ENCODE data around the gene KL. TPM values are rescaled to one million over a fixed set of nuclear protein-coding genes. Genes with fewer than 3 reads are reported as not detected.

KL gene
- polyA plus RNA-seq, 4 donors: 38.9 to 57.1 (median 50.0) TPM

DNA sequence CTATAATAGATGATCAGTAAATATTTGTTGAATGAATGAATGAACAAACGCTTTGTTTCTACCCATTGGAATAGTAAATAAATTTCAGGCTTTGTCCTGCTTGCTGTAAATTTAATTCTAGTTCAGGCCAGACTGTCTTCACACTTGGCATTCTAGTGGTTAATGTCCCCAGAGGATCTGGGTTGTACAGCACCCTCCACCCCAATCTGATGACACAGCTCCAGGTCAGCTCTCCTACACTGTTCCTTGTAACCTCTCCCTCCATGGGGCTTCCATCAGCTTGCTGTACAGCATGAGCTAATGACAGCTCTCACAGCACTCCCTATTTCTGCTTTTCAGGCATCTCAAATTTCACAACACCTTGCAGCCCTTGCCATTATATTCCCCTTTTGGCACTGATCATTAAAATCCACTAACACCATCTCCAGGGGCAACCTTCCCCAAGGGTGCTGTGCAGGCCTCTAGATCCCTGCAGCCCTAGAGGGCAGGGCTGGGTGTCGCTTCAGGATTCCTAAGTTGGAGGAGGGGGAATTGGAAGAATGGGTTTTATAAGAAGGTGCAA is 12.7 kb upstream of the KL start:
- DNase-seq (ENCODE audit: low read depth in 4 of 4, low spot score in 2 of 4): no peak

DNA sequence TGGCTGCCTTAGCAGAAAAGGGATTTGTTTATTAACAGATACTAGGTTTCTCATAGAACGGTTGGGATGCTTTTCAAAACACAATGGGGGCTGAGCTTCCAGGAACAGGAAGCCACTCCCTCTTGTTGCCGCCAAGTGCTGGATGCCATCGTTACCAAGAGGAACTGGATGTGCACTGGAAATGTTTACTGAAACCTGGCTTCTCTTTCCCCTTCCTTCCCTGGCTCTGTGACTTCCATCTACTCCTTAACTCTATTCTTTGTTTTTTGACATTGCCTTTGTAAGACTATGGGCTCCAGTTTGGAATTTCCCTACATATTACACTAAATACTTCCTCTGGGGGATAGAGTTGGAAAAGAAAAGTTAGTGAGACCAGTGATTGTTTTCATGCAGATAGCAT is 11.7 kb upstream of the KL start:
- no peak for DNase-seq (ENCODE audit: low read depth in 4 of 4, low spot score in 2 of 4)

DNA sequence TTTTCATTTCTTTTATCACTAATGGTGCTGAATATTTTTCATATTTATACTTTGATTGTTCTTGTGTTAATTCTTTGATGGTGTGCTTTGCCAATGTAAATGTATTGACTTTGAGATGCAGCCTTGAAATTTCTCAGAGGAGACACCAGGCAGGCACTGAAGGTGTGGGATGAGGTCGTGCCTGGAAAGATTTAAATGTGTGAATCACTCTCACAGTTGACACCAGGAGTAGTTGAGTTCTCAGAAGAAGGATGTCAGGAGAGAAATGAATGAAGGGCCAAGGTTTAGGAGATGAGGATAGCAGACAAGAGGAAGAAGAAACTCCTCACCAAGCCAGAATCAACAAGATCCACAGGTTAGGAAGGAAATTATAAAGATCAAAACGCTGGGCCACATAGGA is 10.1 kb upstream of the KL start:
- DNase-seq (ENCODE audit: low read depth in 4 of 4, low spot score in 2 of 4): no peak

- DNase-seq (ENCODE audit: low read depth in 4 of 4, low spot score in 2 of 4): no peak
Measured at GRCh38 chr13:33006638-33007037, 9.6 kb upstream of the KL start.

GRCh38 chr13:33007237-33007636 is 9.0 kb upstream of the KL start:
- no peak for DNase-seq (ENCODE audit: low read depth in 4 of 4, low spot score in 2 of 4)

GRCh38 chr13:33007950-33008349 is 8.3 kb upstream of the KL start:
- no peak for DNase-seq (ENCODE audit: low read depth in 4 of 4, low spot score in 2 of 4)

- no peak for DNase-seq (ENCODE audit: low read depth in 4 of 4, low spot score in 2 of 4)
Measured at GRCh38 chr13:33008946-33009722, 7.1 kb upstream of the KL start.

- DNase-seq (ENCODE audit: low read depth in 4 of 4, low spot score in 2 of 4): no peak
Measured at GRCh38 chr13:33011828-33012470, 4.3 kb upstream of the KL start.

- no peak for DNase-seq (ENCODE audit: low read depth in 4 of 4, low spot score in 2 of 4)
Measured at GRCh38 chr13:33014291-33014690, 1.9 kb upstream of the KL start.

GRCh38 chr13:33015241-33015668 is 968 bp upstream of the KL start:
- DNase-seq (ENCODE audit: low read depth in 4 of 4, low spot score in 2 of 4): no peak

GRCh38 chr13:33015791-33016323 is 366 bp upstream of the KL start:
- DNase-seq (ENCODE audit: low read depth in 4 of 4, low spot score in 2 of 4): no peak

- DNase-seq (ENCODE audit: low read depth in 4 of 4, low spot score in 2 of 4): no peak
Measured at GRCh38 chr13:33017323-33017929, 1.2 kb downstream of the KL start.

- DNase-seq (ENCODE audit: low read depth in 4 of 4, low spot score in 2 of 4): no peak
Measured at GRCh38 chr13:33018886-33019285, 2.7 kb downstream of the KL start.

GRCh38 chr13:33022986-33023385 is 6.8 kb downstream of the KL start:
- DNase-seq (ENCODE audit: low read depth in 4 of 4, low spot score in 2 of 4): no peak

- no peak for DNase-seq (ENCODE audit: low read depth in 4 of 4, low spot score in 2 of 4)
Measured at GRCh38 chr13:33025220-33025744, 9.1 kb downstream of the KL start.

GRCh38 chr13:33026489-33027152 is 10.4 kb downstream of the KL start:
- DNase-seq (ENCODE audit: low read depth in 4 of 4, low spot score in 2 of 4): no peak

GRCh38 chr13:33028620-33029019 is 12.4 kb downstream of the KL start:
- DNase-seq (ENCODE audit: low read depth in 4 of 4, low spot score in 2 of 4): no peak

- DNase-seq (ENCODE audit: low read depth in 4 of 4, low spot score in 2 of 4): no peak
Measured at GRCh38 chr13:33031277-33031676, 15.1 kb downstream of the KL start.

DNA sequence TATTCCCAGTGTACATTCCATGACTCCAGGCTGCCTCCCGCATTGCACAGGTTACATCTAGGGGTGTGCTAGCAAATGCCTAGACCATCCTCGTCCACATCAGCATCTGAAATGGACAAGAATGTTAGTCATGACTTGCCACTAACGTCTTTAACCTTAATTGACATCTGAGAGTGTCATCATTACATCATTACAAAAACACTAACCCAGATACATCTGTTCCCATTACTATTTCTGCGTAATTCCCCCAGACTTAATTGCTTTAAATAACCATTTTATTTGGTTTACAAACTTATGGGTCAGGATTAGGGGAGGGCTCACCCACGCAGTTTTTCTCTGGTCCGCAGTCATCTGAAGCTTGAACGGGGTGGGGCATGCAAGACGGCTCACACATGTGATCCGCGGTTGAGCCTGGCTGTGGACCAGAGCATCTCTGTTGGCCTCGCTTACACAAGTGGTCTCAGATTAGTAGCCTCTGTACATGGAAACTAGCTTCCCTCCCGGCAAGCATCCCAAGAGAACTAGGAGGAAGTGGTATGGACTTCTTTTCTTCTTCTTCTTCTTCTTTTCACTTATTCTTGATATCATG is 15.9 kb downstream of the KL start:
- DNase-seq (ENCODE audit: low read depth in 4 of 4, low spot score in 2 of 4): no peak

All from left renal cortex interstitium (tissue), 4 donors.